Fibroblast of villous mesenchyme (primary cell): ENCODE measurements around the gene ODAD2. TPM values are rescaled to one million over a fixed set of nuclear protein-coding genes. Genes with fewer than 3 reads are reported as not detected.

Source experiments
- DNase-seq: peaks from one replicate; pipeline ENCODE4 v3.0.0-alpha.2; 2010; ENCODE audit warnings: low read depth
- H3K4me3 ChIP-seq: 2 replicates; pipeline ENCODE4 v1.5.1; 2011; ENCODE audit warnings: low read depth, mild to moderate bottlenecking, low read length
- CTCF ChIP-seq: IDR thresholded peaks from 2 replicates; pipeline ENCODE4 v1.5.1; 2012; ENCODE audit warnings: low read depth, mild to moderate bottlenecking, low read length; ENCODE audit not compliant: insufficient read depth
- total RNA-seq: library from RNA; depleted of rRNA; stranded (reverse); fragments of >200 nt; gene quantifications from 2 replicates; pipeline ENCODE4 v1.2.3, GENCODE V29; 2012

ODAD2 gene
- total RNA-seq, 1 donor: 4.3 TPM

GRCh38 chr10:28020080-28020860 lies 21.4 kb upstream of the ODAD2 start:
- peak; percentile 70 for DNase-seq
- no peak for TF ChIP-seq CTCF
- H3K4me3 ChIP-seq: no peak overlapping the region

- no peak for DNase-seq
- H3K4me3 ChIP-seq: no peak overlapping the region
- TF ChIP-seq CTCF: no peak
These were observed 15.8 kb upstream of the ODAD2 start for GRCh38 chr10:28014651-28015050.

DNA sequence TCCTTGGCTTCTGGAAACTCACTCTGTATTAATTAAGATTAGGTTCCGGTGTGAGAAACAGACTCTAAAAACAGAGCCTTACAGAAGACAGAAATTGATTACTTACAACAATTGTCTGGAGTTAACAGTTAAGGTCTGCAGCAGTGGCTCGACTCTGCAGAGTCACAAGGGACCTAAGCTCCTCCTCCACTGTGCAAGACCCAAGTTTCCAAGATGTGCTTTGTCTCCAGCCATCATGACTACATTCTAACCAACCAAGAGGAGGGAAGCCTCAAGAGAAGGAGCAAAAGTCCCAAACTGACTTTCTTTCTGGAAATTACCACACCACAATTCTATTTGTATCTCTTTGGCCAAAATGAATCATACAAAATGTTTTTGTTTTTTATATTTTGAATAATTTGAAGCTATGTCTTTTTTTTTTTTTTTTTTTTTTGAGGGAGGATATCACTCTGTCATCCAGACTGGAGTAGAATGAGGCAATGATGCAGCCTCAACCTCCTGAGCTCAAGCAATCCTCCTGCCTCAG lies 14.2 kb upstream of the ODAD2 start:
- TF ChIP-seq CTCF: no peak
- DNase-seq: no peak
- H3K4me3 ChIP-seq: no peak overlapping the region

DNA sequence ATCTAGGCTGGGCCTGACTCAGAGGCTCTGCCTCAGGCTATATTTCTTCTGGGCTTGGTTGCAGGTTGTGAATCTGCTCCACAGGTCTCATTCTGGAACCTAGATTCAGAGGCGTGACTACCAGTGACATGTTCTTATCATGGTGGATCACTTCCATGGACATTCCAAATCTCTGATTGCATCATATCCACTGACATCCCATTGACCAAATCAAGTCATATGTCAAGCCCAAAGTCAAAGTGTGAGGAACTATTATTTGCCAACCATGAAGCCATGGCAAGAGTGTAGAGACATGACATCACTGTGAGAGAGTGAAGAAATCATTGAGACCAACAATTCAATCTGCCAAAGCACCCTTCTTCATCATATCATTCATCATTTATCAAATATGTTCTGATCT lies 11.9 kb upstream of the ODAD2 start:
- H3K4me3 ChIP-seq: no peak overlapping the region
- no peak for TF ChIP-seq CTCF
- no peak for DNase-seq

GRCh38 chr10:28008054-28008453 lies 9.2 kb upstream of the ODAD2 start:
- H3K4me3 ChIP-seq: no peak overlapping the region
- DNase-seq: no peak
- no peak for TF ChIP-seq CTCF

- TF ChIP-seq CTCF: no peak
- DNase-seq: no peak
- no peak overlapping the region for H3K4me3 ChIP-seq
These were observed 2.5 kb upstream of the ODAD2 start for GRCh38 chr10:28001353-28001752.
